GM23338 (cell line): ENCODE data around the gene SLC9A3. TPM values are rescaled to one million over a fixed set of nuclear protein-coding genes. Genes with fewer than 3 reads are reported as not detected.

Experiments
- ATAC-seq: fragments of 200-7000 bp; cut with Tn5 transposase; 3 replicates; pipeline ENCODE4 v1.9.1; 2020
- DNase-seq: peaks from one replicate; pipeline ENCODE4 v3.0.0-alpha.2; 2015; ENCODE audit warnings: low spot score
- H2AFZ ChIP-seq: fragments of 200-600 bp; sonication (generic); 2 replicates; pipeline ENCODE4 v1.8.0; 2016; ENCODE audit warnings: antibody characterized with exemption, mild to moderate bottlenecking, moderate library complexity
- H3F3A ChIP-seq: fragments of 200-600 bp; sonication (generic); replicated peaks from 2 replicates; pipeline ENCODE4 v1.8.0; 2017; ENCODE audit warnings: antibody characterized with exemption, mixed run types, low read depth
- H3K27ac ChIP-seq: fragments of 200-600 bp; sonication (generic); 2 replicates; pipeline ENCODE4 v1.6.1; 2016; ENCODE audit warnings: low read depth
- H3K27me3 ChIP-seq: fragments of 200-600 bp; sonication (generic); 2 replicates; pipeline ENCODE4 v1.8.0; 2016; ENCODE audit warnings: mild to moderate bottlenecking, mixed run types, moderate library complexity; ENCODE audit not compliant: insufficient read depth
- H3K36me3 ChIP-seq: fragments of 200-600 bp; sonication (generic); 2 replicates; pipeline ENCODE4 v1.8.0; 2016; ENCODE audit warnings: mild to moderate bottlenecking; ENCODE audit not compliant: insufficient read depth
- H3K4me1 ChIP-seq: fragments of 200-600 bp; sonication (generic); 2 replicates; pipeline ENCODE4 v1.8.0; 2016; ENCODE audit warnings: mild to moderate bottlenecking, moderate library complexity; ENCODE audit not compliant: insufficient read depth
- H3K4me2 ChIP-seq: fragments of 200-600 bp; sonication (generic); 2 replicates; pipeline ENCODE4 v1.7.1; 2017; ENCODE audit warnings: mixed run types
- H3K4me3 ChIP-seq: fragments of 200-600 bp; sonication (generic); 2 replicates; pipeline ENCODE4 v1.6.1; 2016; ENCODE audit warnings: mixed run types
- H3K79me2 ChIP-seq: fragments of 200-600 bp; sonication (generic); replicated peaks from 2 replicates; pipeline ENCODE4 v1.8.0; 2017; ENCODE audit warnings: mild to moderate bottlenecking; ENCODE audit not compliant: insufficient read depth
- H3K9me2 ChIP-seq: fragments of 200-600 bp; sonication (generic); 2 replicates; pipeline ENCODE4 v1.8.0; 2017; ENCODE audit not compliant: insufficient read depth
- H4K20me1 ChIP-seq: fragments of 200-600 bp; sonication (generic); replicated peaks from 2 replicates; pipeline ENCODE4 v1.8.0; 2017; ENCODE audit warnings: mild to moderate bottlenecking; ENCODE audit not compliant: insufficient read depth
- H3K27ac Mint-ChIP-seq: 2 replicates; pipeline ENCODE4 v1.8.0; 2020; ENCODE audit warnings: inconsistent platforms, mild to moderate bottlenecking, moderate library complexity, mixed read lengths
- H3K27me3 Mint-ChIP-seq: 3 replicates; pipeline ENCODE4 v1.8.0; 2022; ENCODE audit warnings: low read depth, mild to moderate bottlenecking, moderate library complexity, mixed read lengths, inconsistent platforms; ENCODE audit not compliant: insufficient read depth, poor library complexity
- H3K36me3 Mint-ChIP-seq: 3 replicates; pipeline ENCODE4 v1.8.0; 2021; ENCODE audit warnings: low read depth, mild to moderate bottlenecking, inconsistent platforms, moderate library complexity, mixed read lengths
- H3K4me1 Mint-ChIP-seq: 3 replicates; pipeline ENCODE4 v1.8.0; 2020; ENCODE audit warnings: mild to moderate bottlenecking, inconsistent platforms, mixed read lengths
- H3K4me3 Mint-ChIP-seq: 3 replicates; pipeline ENCODE4 v1.8.0; 2021; ENCODE audit warnings: moderate library complexity, mild to moderate bottlenecking, inconsistent platforms, mixed read lengths
- H3K9me3 Mint-ChIP-seq: 3 replicates; pipeline ENCODE4 v1.8.0; 2020; ENCODE audit warnings: moderate library complexity, mild to moderate bottlenecking, inconsistent platforms, mixed read lengths
- JUNB ChIP-seq: IDR thresholded peaks from one replicate; pipeline ENCODE4 v1.6.1; 2016; ENCODE audit warnings: antibody characterized with exemption; ENCODE audit not compliant: unreplicated experiment
- NANOG ChIP-seq: IDR thresholded peaks from 2 replicates; pipeline ENCODE4 v1.6.1; 2016; ENCODE audit warnings: antibody characterized with exemption, borderline replicate concordance
- POLR2AphosphoS5 ChIP-seq: IDR thresholded peaks from 2 replicates; pipeline ENCODE4 v1.6.1; 2016; ENCODE audit warnings: antibody characterized with exemption, low read depth
- STAT1 ChIP-seq: IDR thresholded peaks from one replicate; pipeline ENCODE4 v1.6.1; 2016; ENCODE audit warnings: antibody characterized with exemption; ENCODE audit not compliant: unreplicated experiment
- ZNF331 ChIP-seq: fragments of 250-450 bp; sonication (Bioruptor Pico); IDR thresholded peaks from 2 replicates; pipeline ENCODE4 v1.5.0; 2020; ENCODE audit warnings: low read depth, mild to moderate bottlenecking, moderate library complexity
- polyA plus RNA-seq: library from polyadenylated mRNA; unstranded; fragments of >200 nt; fragmentation: Nextera tagmentation; extraction: Ambion mirVana; gene quantifications from 2 replicates; pipeline ENCODE4 v1.2.1, GENCODE V29; 2016
- total RNA-seq: library from RNA; depleted of rRNA; stranded (reverse); fragments of >200 nt; shearing (Covaris generic); gene quantifications from 2 replicates; pipeline ENCODE4 v1.2.3, GENCODE V29; 2014
- TF ChIP-seq, protein P1 (sequence below): IDR thresholded peaks from one replicate; pipeline ENCODE4 v1.6.1; 2018; ENCODE audit warnings: antibody characterized with exemption; ENCODE audit not compliant: unreplicated experiment

SLC9A3 gene
- total and polyA plus RNA-seq, 2 experiments from 2014 or later, result 0.39 to 3.1 TPM

DNA sequence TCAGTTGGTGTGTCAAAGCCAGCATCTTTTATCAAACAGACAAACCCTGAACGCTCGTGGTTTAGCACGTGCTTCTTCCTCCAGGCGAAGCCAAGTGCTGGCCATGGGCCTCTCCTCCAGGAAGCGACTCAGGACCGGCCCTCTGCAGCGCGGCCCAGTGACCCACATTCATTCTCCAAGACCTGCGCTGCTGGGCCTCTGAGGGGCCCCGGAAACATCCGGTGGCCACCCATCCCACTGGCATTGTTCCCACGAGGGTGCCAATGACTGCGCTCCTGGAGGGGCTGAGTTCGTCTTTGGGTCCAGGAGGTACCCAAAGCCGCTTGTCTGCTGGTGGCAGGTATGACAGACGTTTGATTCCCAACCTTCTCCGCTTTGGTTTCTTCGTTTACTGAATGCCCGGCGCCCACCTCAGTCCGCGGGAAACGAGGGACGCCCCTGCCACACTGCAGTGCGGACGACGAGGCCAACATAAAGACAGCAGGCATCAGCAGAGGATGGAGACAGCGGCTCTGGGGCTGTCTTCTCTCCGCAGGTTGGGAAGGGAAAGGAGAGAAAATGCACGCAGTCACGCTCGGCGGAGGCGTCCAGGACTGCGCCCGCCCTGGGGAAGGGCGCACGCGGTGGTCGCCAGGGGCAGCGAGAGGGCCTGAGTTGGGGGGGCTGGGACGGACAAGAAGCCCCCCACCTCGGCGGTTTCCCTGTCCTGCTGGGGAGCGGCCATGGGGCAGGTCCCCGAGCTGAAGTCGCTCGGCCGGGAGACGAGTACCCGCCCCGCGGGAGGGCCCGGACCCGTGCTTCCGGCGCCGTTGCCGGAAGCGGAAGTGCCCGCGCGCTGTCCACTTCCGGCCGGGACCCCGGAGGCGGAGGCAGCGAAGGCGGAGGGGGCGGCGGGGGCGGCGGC, 81.7 kb downstream of the SLC9A3 start, which contains the start of gene EXOC3:
Gene EXOC3, plus strand, starts transcription at position 842 of the 904 bp plus-strand sequence. CDS start 3,030 bp downstream, outside the sequence.
- DNase-seq (peak; percentile 80), ATAC-seq (peak; percentile 87)
- Histone ChIP-seq H3K4me3 (peak within 1 kb of the TSS; percentile 87), H3K4me2 (peak within 1 kb of the TSS; percentile 95), H3K4me1 (peaks cover 6% of the 10 kb centered on the region; the same call in 1 of the 2 replicates), H3K79me2 (peaks cover 15% of the 10 kb centered on the region), H3K27me3 (no peaks in the 10 kb centered on the region), H2AFZ (peak within 1 kb of the TSS; percentile 89; the same call in 1 of the 2 replicates), H3K36me3 (no peaks in the 10 kb centered on the region; the same call in 1 of the 2 replicates), H4K20me1 (peaks cover 2% of the 10 kb centered on the region; the same call in 1 of the 2 replicates), H3K9me2 (no peaks in the 10 kb centered on the region), H3F3A (no peaks in the 10 kb centered on the region), H3K27ac (no peak within 1 kb of the TSS)
- Mint-ChIP-seq H3K4me3 (peak within 1 kb of the TSS; percentile 98), H3K27me3 (peaks cover 16% of the 10 kb centered on the region), H3K4me1 (peaks cover 3% of the 10 kb centered on the region; the same call in 2 of the 3 replicates), H3K27ac (peak within 1 kb of the TSS; percentile 78), H3K36me3 (peaks cover 13% of the 10 kb centered on the region), H3K9me3 (0 out of 3 replicates have a peak, but pooled peaks cover 3% of the 10 kb centered on the region)
- TF ChIP-seq POLR2AphosphoS5 (peak; percentile 77), ZNF331 (CRISPR knock-in tag) (no peak)
- TF ChIP-seq, protein P1, sequence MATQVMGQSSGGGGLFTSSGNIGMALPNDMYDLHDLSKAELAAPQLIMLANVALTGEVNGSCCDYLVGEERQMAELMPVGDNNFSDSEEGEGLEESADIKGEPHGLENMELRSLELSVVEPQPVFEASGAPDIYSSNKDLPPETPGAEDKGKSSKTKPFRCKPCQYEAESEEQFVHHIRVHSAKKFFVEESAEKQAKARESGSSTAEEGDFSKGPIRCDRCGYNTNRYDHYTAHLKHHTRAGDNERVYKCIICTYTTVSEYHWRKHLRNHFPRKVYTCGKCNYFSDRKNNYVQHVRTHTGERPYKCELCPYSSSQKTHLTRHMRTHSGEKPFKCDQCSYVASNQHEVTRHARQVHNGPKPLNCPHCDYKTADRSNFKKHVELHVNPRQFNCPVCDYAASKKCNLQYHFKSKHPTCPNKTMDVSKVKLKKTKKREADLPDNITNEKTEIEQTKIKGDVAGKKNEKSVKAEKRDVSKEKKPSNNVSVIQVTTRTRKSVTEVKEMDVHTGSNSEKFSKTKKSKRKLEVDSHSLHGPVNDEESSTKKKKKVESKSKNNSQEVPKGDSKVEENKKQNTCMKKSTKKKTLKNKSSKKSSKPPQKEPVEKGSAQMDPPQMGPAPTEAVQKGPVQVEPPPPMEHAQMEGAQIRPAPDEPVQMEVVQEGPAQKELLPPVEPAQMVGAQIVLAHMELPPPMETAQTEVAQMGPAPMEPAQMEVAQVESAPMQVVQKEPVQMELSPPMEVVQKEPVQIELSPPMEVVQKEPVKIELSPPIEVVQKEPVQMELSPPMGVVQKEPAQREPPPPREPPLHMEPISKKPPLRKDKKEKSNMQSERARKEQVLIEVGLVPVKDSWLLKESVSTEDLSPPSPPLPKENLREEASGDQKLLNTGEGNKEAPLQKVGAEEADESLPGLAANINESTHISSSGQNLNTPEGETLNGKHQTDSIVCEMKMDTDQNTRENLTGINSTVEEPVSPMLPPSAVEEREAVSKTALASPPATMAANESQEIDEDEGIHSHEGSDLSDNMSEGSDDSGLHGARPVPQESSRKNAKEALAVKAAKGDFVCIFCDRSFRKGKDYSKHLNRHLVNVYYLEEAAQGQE, result peak; percentile 40

DNA sequence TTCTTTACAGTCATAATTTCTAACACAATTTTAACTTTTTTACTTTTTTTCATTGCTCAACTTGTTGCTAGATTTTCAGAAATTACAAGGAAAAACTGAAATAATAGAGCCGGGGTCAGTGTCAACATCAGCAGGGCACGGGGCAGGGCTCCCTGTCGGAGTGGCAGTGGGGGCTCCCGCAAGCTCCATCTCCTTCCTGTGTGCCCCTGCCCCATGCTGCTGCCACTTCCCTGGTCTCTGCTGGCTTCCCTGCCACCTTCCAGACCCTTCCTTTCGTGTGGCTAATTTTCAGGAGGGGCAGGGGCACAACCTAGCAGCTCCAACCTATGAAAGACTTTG, 82.3 kb downstream of the SLC9A3 start:
- Histone ChIP-seq H3F3A (no peaks in the 10 kb centered on the region), H3K4me3 (peak overlapping the region; percentile 87), H3K9me2 (no peaks in the 10 kb centered on the region), H3K27me3 (no peaks in the 10 kb centered on the region), H2AFZ (no peak overlapping the region), H3K36me3 (no peaks in the 10 kb centered on the region; the same call in 1 of the 2 replicates), H3K27ac (no peak overlapping the region), H3K79me2 (peaks cover 15% of the 10 kb centered on the region), H3K4me1 (peaks cover 6% of the 10 kb centered on the region; the same call in 1 of the 2 replicates), H3K4me2 (peak overlapping the region; percentile 95), H4K20me1 (peaks cover 2% of the 10 kb centered on the region; the same call in 1 of the 2 replicates)
- Mint-ChIP-seq H3K4me3 (peak overlapping the region; percentile 98), H3K9me3 (0 out of 3 replicates have a peak, but pooled peaks cover 3% of the 10 kb centered on the region), H3K27me3 (peaks cover 16% of the 10 kb centered on the region), H3K27ac (no peak overlapping the region), H3K4me1 (peaks cover 3% of the 10 kb centered on the region; the same call in 2 of the 3 replicates), H3K36me3 (peaks cover 8% of the 10 kb centered on the region)
- no peak for DNase-seq
- no peak for ATAC-seq
- TF ChIP-seq JUNB (no peak), STAT1 (no peak), NANOG (no peak)
- TF ChIP-seq, protein P1, result no peak
